HPDE6-E6E7 (cell line): ENCODE measurements around the gene PLXDC2.

Experiments
- DNase-seq: peaks from one replicate; pipeline ENCODE4 v3.0.0; 2011; ENCODE audit warnings: missing footprints; ENCODE audit errors: extremely low spot score

The PLXDC2 gene

DNA sequence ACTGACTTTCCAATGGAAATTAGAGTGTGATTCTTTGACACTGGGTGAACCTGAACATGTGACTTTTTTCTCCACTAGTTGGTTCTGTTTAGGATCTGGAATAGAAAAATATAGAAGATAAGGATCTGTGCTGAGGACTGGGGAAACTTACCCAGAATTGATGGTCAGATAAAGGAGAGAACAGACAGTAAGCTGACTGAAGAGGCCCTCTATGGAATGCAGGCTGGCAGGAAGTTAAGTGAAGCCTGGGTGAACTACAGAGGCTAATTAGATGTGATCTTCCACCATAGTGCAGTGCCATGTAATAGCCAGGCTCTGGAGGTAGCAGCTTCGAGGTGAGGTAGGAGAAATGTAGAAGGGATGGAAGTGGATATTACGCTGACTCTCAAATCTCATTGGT lies 455.3 kb downstream of the PLXDC2 start:
- DNase-seq: no peak

DNA sequence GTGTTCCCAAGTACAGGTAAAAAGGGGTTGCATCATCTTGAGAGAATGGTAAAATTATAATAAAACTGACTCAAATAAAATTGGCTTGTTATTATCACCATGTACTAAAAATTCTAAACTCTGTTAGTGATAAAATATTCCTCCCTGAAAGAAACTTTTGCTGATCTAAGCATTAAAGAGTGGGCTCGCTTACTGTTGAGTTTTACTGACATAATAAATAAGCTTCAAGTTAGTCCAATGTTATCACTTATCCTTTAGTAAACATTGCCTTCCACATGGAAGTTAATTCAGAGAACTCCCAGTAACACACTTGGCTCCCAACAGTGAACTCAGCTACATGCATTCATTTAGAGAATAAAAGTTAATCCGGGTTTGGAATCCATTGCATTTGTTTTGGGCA lies 456.4 kb downstream of the PLXDC2 start:
- DNase-seq: no peak

DNA sequence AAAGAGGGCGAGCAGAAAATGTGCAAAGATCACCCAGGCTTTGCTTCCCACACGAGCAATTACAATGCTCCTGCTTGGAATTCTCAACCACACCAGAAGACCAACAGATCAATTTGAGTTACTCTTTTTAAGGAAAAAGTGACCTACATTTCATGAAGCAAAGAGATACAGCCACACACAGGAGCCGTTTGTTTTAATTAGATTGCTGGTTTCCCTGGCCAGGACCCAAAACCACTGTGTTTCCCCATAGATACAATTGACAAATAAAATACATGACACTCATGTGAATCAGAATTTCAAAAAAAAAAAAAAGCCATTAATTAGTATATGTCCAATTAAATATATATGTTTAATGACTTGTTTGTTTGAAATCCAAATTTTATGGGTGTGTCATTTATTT lies 458.3 kb downstream of the PLXDC2 start:
- DNase-seq: no peak

DNA sequence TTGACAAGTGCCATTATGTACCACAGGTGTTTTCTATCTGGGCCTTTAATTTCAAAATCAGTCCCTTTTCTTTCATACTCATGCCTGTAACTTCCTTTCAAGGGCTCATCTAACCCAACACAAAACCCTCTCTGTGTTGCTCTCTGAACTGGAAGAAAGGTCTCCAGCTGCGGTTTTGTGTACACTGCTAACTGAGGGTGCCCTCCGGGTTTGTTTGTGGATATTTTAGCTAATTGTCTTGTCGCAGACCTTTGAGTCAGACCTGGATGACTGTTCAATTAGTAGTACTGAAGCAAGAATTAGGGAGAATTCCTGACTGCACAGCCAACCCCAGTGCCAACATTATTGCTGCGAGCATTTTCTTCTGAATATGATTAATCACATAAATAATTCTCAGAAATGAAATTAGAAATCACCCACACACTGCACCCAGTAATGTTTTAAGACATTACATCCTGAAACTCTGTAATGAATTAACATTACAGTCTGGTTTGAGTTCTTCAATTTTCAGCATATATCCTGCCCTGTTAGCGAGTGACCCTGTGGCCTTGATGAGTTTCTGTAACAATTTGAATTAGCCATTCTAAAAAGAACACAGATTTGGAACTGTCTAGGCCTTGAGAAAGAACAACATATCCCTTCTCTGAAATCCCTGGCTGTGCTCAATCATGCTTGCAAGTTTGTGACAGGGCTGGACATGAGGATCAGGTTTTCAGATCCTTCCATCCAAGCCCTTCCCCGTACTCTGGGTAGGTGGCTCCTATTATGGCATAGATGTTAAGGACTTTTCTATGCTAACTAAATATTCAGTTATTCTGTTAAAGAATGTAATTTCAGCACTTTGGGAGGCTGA lies 460.1 kb downstream of the PLXDC2 start:
- DNase-seq: no peak

DNA sequence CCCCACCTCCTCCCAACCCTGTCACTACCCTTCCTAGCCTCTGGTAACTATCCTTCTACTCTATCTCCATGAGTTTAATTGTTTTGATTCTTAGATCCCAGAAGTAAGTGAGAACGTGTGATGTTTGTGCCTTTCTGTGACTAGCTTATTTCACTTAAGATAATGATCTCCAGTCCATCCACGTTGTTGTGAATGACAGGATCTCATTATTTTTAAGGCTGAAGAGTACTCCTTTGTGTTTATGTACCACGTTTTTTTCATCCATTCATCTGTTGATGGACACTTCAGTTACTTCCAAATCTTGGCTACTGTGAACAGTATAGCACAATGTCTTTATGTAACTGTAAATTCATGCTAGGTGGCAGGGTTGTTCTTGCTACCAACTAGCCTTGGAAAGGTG lies 461.6 kb downstream of the PLXDC2 start:
- no peak for DNase-seq

DNA sequence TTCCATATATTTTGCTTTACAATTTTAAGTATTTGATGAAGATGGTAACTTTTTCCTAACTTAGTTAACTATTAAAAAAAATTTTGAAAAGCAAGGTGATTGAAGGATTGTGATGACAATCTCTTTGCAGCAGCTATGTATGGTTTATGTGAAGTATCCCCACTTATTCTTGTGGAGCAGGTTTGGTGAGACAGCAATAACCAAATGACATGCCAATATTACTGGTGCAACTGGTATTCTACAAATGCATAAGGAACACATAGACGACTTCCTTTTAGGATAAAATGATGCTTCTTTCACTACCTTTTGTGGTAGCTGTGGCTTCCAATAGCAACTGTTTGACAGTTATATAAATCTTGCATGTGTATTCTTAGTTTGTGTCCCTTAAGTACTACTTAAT lies 465.3 kb downstream of the PLXDC2 start:
- DNase-seq: no peak

DNA sequence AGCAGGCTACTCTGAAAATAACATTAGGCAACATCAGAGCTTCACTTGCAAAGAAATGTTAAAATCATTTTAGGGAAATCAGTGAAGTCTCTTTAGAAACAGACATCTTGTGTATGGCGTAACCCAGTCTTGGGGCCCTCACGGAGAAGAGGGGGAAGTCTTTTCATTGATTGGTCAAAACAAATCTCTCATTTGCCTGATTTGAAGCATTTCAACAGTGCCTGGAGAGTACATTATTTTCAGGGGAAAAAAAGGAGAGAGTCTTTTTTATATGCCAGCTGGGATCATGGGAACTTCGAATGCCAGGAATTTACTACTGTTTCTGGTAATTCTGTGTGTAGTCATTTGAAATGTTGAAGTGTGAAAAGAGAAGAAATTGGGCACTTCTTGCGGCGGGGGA lies 471.4 kb downstream of the PLXDC2 start:
- no peak for DNase-seq

DNA sequence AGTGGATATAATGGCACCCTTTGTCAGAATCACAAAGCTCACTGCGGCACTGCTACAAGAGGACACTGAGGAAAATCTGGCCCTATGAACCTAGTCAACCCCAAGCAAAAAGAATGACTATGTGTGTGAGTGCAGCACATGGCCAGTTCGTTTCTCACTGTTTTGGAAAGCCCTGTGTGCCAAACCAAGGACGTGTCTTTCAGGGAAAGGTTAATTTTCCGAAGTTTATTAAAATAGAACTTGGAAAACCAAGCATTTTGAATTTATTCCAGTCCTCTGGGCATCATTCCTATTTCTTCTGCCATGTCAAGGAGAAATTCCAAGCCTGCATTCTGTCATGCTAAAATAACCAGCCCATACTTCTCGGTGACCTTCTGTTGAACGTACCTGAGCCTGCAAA lies 471.8 kb downstream of the PLXDC2 start:
- no peak for DNase-seq

DNA sequence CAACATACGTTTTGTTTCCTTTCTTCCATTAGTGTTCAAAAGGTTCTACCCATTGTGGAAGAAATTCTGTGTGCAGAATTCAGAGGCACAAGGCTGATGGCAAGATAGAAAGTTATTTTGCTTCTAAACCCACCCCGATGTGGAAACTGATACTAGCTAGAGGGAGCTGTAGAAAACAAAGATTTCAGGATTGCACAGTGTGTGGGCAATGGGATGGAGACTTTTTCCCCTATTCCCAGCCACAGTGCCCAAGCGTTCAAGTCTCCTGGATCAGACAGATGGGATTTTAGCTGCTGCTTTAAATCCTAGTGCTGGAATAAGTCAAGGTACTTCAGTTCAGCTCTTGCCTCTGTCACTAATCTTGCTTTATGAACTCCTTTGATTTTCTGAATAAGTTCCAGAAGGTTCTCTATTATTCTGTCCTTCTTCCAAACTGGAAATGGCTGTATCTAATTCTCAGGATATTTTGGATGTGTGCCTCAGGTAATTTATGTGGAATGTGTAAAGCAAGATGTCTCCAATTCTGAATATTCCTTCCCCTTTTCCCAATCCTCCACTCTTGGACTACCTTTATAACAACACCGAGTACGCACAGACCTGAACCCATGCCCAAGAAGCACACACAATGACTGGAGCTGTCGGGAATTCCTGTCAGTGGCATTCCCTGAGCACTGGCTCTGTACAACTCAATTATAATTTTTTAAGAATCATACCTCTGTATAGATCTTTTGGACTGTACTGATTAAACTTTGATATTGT lies 473.0 kb downstream of the PLXDC2 start:
- no peak for DNase-seq

DNA sequence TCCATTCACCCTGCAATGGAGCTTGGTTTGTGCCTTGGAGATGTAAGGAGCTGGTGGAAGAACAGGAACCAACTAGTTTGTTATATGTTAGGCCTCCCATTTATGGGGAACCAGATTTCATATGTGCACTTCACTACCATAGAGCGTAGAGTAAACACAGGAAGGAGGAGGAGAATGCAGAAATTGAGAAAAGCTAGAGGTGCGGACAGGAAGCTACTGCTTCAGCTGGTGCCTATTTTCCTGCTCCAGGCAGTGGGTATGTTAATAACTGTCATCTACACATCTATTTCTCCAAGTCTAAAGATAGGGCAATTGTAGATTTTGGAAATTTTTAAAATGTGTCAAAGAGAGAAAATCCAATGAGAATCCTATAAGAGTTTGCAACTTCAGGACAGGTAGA lies 482.2 kb downstream of the PLXDC2 start:
- DNase-seq: no peak

DNA sequence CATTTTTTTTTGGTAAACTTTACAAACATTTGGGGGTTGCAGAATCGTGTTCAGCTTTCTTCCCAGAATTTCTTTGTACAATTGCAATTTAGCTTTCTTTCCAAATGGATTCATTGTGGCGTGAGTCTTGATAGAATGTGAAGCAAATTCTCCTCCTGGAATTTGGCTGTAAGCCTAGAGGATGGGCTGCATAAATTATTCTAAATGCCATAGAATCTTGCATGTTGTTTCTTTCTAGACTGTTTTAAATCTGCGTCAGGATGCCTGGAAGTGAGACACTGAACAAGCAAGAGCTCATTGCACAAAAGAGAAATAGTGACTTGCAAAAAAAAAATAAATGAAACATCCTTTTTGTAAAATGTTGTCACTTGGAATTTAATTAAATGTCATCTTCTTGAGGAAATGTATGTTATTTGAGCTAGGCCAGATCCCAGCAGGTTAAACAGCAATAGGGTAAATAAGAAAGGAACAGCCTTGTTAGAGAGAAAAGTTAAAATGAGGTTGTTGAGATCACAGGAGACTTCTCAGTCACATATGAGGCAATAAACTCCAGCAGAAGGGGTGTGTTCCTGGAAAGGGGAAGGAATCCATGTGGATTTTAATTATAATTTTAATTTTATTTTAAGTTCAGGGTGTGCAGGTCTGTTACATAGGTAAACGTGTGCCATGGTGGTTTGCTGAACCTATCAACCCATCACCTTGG lies 483.0 kb downstream of the PLXDC2 start:
- no peak for DNase-seq

DNA sequence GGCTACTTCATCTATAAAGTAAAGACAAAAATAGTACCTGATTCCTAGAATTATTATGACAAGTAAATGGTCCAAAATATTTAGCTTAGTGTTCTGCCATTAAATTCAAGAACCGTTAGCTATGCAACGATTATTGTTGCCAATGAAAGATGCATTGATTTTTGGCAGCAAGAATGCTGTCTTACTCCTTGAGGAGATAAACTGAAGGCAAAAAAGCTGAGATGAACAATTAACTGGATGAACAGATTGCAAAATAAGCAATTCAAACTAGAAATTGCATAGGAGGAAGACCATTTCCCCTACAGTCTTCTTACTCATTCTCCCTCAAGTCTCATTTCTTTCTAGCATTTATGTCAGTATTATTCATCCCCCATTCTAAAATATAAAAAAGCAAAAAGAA lies 484.5 kb downstream of the PLXDC2 start:
- DNase-seq: no peak

DNA sequence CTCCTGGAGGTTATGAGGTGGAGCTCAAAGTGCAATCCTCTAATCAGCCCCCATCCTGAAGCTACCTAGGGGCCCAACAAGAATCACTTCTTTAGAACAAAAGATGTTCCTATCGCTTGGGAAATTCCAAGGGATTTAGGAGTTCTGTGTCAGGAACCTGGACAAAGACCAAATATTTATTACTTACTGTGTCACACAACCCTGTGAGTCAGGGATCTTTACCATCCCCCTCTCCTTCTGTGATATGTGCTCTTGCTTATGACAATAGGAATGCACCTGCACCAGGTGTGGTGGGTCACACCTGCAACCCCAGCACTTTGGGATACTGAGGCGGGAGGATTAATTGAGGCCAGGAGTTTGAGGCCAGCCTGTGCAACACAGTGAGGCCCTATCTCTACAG lies 485.8 kb downstream of the PLXDC2 start:
- DNase-seq: no peak

DNA sequence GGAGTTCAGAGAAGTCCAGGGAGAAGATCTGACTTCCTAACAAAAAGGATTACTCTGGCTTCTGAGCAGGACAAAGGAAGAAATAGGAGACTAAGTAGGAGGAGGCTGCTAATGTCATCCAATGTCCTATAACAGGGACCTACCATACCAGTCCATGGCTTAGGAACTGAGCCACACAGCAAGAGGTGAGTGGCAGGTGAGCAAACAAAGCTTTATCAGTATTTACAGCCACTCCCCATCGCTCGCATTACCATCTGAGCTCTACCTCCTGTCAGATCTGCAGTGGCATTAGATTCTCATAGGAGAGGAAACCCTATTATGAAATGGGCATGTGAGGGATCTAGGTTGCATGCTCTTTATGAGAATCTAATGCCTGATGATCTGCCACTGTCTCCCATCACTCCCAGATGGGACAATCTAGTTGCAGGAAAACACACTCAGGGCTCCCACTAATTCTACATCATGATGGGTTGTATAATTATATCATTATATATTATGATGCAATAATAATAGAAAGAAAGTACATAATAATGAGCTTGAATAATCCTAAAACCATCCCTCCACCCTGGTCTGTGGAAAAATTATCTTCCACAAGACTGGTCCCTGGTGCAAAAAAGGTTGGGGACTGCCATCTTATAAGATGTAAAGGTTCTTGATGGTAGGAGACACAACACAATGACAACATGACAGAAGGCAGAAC lies 487.4 kb downstream of the PLXDC2 start:
- no peak for DNase-seq

DNA sequence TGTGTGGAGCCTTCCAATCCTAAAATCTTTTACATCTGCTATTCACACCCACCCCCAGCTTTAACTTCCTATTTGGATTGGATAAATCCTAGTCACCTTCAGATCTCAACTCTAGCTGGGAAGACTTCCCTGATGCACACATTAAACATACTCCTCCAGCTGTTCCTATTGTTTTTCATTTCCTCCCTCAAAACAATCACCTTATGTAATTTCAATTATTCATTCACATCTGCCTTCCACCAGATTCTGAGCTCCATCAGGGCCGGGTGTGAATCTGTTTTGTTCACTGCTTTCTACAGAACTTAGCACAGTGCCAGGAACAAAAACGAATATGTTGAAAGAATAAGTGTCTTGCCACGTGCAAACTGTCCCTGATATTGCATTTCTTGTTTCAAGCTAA lies 497.4 kb downstream of the PLXDC2 start:
- DNase-seq: no peak

DNA sequence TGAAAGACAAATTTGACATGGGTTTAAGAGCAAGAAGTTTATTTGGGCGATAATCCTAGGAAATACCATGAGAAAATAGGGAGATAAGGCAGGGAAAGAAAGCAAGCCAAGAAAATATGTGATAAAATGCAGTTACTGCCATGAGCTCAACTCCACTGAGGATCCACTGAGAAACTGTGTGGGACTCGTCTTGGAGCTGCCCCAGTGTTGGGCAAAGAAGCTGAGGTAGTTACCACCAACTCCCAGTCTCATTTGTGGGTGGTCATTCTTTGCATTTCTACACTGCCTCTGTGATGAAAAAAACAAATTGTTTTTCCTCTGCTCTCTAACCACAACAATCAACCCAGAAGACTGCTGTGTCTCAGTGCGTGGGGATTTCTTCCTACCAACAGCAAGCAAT lies 498.2 kb downstream of the PLXDC2 start:
- DNase-seq: no peak

DNA sequence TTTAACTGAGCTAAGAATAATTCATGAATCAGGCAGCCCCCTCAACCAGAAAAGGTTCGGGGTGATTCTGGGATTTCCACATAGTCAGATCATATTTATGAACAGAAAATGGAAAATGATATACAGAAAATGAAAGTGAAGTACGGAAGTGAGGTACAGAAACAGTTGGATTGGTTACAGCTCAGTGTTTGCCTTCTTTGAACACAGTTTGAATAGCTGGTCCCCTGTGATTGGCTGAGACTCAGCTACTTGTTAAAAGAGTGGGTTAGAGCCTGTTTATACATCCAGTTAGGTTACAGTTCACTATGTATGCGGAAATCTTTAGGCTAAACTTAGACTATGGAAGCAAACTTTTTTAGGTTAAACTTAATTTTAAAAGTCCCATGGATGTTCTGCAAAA lies 511.7 kb downstream of the PLXDC2 start:
- DNase-seq: no peak

DNA sequence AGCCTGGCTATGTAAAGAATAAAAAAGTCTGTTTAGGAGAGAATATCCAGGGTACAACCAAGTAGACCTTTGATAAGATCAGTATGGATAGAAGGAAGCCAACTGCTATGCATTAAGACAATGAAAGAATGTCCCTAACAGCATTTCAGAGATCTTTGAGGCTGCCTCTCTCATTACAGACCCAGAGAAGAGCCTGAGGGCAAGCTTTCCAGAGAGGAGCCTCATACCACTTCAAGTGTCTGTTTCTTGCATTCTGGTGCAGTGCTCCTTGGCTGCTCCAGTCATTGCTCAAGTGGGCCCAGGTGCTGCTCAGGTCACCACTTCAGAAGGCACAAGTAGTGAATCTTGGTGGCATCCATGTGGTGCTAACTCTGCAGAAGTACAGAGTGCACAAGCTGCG lies 514.0 kb downstream of the PLXDC2 start:
- no peak for DNase-seq

DNA sequence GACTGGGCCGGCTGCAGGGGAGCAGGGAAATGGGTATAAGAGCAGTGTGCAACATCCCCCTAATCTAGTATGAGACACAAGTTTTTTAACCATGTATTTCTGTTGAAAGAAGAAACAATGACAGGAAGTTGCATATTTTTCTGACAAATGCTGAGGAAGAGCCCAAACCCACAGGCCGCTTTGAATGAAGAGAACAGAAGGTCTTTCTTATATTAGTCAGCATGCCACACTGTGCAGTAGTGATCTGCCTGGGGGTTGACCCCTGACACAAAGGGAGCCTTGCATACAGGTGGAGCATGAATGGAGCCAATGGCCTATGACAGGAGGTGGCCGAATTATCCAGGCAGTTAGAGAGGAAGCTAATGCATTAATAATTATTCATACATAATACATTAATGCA lies 518.3 kb downstream of the PLXDC2 start:
- DNase-seq: no peak
